Measurements from ENCODE around the gene RMDN2.
A peak's percentile ranks its signal among the peaks of the same experiment; 100 is the strongest.

The RMDN2 gene

DNA sequence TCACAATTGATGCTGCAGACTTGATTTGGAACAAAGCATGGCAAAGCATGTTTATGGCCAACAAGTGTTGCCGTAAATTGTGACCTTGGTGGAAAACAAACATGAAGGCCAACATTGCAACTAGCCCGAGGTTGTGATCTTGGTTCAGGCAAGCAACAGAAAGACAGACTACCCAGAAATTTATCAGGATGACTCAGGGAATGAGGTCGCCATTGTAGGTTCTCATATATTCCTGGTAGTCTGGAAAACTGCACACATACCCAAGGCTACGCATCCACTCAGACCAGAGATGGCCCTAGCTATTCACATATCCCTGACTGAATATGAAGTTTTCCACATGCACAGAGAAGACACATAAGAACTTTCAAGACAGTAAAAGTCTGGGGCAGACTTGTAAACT, 120.7 kb downstream of the RMDN2 start:
- DNase-seq: no peak

DNA sequence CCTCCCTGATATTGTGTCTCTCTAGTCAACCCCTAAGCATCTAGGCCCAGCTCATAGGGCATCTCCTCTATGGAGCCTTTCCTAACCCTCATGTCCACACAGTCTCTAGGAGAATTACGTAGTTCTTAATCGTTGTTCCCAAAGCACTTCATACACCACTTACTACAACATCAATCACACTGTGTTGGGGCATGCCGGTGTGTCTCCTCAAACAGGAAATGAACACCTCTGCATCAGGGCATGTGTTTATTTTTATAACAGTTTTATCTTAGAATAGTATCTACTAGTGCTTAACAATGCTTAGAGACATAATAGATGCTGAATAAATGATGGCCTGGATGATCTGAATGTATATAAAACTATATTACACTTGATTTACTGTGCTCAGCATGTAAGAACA, 131.1 kb downstream of the RMDN2 start:
- no peak for DNase-seq

DNA sequence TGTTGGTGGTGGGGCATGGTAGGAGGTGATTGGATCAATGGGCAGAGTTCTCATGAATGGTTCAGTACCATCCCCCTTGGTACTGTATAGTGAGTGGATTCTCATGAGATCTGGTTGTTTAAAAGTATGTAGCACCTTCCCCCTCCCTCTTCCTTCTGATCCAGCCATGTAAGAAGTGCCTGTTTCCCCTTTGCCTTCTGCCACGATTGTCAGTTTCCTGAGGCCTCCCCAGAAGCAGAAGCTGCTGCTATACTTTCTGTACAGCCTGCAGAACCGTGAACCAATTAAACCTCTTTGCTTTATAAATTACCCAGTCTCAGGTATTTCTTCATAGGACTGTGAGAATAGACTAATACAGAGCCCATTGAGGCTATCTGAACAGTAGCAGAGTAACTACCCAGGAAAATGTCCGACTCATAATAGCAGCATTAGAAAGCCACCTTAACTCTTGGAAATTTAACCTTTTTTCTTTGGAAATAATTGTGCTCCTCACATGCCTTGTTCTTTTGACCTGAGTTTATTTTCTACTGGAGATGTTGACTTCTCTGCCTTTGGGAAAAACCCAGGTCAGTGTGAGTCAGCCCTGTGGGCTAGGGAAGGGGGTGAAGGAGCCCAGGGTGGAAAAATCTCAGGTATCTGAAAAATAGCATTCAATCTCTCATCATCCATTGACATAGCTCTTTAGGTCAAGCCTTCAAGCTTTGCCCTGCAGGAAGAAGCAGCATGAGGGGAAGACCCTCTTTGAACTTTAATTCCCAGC, 132.7 kb downstream of the RMDN2 start:
- peak; percentile 41 to 53 (median 51) for DNase-seq

DNA sequence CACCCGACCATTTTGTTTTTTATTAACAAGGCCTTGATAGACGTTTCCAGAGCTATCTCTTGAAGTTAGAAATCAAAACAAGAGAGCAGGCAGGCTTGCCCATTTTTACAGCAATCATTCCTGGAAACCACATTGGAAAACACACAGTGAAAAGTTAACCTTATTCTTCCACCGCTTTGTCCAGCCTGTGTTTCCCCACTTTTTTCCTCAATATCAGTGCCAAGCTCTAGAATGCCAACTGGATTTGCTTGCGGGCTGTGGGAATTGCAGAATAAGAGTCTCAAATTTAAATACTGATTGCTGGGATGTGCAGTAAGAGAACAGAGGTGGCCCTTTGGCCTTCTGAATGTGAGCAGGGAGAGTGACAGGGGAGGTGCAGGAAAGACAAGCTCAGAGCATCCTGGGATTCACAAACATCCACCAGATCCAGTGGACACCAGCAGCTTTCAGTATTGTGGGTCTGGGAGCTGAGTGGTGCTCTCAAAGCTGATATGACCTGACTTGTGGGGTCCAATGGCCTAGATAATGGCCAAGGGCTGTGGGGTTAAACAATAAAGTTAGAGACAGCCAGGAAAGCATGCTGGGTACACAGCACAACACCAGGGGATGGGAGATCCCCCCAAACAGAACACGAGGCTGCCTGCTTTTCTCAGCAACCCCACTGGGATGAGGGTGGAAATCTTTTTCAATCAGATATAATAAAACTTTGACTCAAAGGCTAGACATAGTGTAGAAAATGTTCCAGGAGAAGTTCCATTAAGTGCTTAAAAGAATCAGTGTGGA, 135.3 kb downstream of the RMDN2 start:
- no peak for DNase-seq

DNA sequence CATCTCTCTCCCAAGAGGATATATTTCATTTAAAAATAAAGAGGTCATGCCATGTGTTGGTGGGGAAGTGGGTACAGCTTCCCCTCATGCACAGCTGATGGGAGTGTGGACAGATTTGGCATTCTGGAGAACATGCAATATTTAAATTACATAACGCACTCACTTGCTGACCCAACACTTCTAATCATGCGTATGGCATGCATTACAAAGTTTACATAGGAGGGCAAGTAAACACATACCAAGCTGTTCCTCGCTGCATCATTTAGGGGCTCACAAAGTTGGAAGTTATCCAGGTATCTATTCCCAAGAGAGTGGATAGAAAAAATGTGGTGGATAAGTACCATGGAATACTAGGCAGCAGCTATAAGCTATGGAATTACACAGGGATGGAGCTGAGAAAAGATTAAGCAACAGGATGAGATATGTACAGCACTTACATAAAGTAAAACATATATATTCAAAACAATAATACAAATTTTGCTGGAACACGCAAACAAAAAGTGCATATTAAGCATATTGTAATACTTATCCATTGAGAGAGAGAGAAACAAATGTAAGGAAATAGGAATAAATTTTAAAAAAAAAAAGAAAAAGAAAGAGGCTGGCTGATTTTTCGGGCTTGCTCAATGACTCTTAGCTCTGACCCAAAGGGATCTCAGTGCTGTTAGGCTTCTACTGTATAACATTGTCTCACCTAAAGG, 139.9 kb downstream of the RMDN2 start:
- peak; percentile 37 to 56 (median 51) for DNase-seq

DNA sequence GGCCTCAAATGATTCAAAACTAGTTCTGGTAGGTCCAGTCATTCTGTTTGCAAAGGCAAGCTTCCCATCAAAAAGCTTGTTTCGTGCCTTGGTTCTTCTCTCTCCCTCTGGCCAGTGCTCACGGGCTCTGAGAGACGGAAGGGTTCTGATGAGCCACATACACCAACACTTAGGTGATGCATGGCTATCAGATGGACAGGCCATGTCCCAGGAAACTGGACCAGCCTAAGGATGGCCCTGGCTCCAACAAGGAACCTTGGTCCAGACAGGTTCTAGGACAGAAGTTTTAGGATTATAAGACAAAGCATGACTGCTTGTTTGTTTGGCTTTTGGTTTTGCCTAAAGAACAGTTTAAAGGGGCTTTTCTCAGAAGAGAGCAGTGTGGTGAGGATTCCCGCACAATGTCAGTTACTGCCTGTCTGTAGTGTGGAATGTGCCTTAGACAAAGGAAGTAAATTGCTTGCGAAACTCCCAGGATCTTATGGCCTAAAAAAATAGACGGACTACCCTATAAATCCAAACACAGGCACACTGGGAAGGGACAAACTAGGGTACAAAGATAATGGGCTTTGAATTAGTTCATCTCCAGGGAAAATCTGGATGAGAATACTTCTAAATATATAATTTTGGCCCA, 140.5 kb downstream of the RMDN2 start:
- no peak for DNase-seq

DNA sequence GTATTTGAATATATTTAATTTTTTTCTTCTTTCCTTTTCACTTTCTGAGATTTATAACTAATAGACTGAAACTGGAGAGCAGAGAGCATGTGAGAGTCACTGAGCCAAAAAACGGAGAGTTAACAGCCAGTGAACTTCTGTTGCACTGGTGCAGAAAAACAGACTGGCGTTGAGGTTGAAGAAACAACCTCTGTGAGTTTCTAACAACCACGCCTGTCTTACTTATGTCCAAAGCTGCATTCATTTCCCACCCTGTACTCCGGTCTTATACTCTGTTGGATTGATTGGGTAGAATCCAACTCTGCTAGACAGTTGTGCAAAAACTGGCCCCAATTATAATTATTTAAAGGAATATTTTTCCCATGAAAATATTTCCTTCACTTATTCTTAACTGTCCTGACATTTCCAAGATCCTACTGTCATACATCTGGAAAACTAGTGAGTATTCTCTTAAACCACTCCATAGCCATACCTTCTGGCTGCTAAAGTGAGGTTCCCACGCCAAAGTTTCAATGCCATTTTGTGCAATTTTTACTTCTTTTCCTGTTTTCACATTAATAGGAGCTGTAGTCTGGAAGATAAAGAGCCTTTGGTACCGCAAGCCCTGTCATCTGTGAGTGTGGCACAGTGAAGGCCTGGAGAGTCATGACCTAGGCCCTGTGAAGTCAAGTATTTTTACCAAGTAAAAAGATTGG, 141.5 kb downstream of the RMDN2 start:
- no peak for DNase-seq

Measured in suppressor macrophage treated with lipopolysaccharide for 1 hour (primary cell).